GM19023 (cell line): ENCODE results near the gene PTPRD.
"Not testable (repeated sequence)": the region's sequence is repeated elsewhere in the genome, so short reads cannot be mapped to it uniquely, and the experiment has no call there.

Source experiments
- ATAC-seq: cut with Tn5 transposase; IDR thresholded peaks from one replicate; pipeline ENCODE4 v1.9.1; 2021; ENCODE audit warnings: mild to moderate bottlenecking, moderate library complexity; ENCODE audit not compliant: unreplicated experiment

Gene PTPRD

DNA sequence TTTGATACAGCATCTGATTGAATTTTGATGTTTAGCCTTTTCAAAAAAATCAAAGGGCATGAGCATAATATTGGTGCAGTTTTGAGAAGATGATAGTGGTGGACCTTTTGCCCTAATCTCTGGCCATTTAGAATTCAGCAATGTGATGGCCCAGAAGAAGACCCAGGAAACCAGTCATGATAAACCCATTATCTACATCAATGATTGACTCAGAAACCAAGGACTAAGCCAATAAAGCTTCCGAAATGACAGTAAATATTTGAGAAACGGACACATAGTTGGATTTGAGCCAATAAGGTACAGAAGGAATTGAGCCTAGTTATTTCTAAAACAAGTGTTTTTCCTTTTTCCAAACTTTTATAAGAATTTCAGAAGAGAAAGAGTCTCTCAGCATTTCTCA is 1654.4 kb downstream of the PTPRD start:
- no peak for ATAC-seq

DNA sequence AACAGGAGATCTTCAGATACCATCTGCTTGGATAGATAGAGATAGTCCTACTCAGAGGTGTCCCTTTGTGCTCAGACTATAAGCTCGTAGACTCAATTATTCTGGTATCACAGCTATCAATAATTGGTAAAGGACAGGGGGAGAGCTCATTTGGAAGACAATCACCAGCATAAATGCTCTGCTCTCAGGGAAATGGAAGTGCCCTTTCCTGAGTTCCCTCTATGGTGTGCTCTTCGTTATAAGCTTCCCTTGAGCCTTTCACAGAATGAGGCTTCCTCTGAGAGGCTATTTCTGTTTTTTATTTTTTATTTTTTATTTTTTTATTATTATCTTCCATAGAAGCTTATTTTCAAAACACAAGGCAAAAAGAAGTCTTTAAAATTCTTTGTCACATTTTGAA is 1657.5 kb downstream of the PTPRD start:
- no peak for ATAC-seq

DNA sequence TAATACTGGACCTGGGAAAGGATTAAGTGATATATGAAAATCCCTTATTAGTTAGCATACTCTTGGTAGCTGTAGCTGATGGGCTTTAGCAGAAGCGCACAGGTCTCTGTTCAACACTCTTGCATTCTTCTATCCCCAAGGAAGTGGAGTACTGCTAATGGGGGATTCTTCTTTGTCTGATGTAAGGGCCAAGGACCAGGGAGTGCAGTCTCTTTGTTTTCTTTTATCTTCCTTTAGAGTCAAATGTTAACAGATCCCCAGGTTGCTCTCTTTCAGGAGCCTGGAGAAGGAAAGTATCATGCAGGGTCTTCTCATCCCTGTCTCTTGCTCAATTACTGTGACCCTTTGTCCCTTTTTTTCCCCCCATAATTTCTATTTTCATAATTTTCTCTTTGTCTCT is 1666.3 kb downstream of the PTPRD start:
- ATAC-seq: no peak

DNA sequence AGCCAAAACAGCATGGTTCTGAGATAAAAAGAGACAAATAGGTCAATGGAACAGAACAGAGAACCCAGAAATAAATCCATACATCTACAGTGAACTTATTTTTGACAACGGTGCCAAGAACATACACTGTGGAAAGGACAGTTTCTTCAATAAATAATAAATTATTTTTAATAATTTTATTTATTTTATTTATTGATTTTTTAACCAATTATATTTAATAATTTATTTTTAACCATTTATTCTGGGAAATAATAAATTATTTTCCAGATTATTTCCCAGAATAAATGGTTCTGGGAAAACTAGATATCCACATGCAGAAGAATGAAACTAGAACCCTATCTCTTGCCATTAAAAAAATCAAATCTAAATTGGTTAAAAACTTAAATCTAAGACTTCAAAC is 1669.4 kb downstream of the PTPRD start:
- no peak for ATAC-seq

DNA sequence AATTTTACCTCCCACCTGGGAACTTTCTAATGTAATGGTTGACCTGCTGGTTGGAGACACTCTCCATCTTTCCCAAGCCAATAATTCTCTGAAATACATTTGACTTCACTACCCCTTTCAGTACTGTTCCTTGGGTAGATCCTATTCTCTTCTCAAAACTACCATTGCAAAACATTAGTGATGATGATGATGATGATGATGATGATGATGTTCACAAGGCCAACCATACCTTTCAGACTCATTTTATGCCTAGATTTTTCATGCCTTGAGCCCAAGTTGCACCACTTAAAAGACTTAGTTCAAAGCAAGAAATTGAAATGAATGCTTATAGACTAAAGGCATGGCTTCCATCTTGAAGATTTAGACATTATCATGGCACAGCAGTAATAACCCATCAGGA is 1672.2 kb downstream of the PTPRD start:
- ATAC-seq: no peak

DNA sequence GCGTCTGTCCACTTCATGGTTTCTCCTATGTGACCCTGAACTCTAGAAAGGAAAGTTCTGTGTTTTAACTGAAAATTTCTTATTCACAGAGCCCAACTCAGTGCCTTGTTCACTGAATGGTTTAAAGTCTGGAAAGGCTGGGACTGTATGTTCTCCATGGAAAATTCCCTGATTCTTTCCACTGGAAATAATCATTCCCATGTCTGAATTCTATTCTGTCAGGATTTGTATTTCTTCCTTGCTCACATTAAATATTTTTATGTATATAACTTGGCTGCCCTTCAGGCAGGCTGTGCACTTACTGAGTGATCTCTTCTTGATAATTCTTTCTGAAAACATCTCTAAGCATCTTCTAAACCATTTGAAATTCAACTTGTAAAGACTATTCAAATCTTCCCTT is 1686.3 kb downstream of the PTPRD start:
- no peak for ATAC-seq

DNA sequence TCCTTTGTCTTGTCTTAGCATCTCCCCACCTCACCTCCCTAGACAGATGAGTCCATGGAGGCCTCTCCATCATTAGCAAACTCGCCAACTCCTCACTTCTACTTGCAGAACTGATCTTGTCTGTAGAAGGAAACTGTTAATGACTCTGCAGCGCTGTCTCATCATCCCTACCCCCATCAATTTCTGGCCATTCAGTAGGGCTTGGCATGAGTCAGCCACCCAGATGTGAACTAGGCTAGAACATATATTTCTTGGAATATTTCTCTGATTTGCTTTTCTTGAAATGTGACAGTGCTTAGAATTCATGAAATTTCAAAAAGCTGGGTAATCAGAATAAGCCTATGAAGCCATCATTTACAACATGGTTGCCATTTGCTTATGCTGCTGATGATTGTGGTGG is 1688.2 kb downstream of the PTPRD start:
- ATAC-seq: no peak

DNA sequence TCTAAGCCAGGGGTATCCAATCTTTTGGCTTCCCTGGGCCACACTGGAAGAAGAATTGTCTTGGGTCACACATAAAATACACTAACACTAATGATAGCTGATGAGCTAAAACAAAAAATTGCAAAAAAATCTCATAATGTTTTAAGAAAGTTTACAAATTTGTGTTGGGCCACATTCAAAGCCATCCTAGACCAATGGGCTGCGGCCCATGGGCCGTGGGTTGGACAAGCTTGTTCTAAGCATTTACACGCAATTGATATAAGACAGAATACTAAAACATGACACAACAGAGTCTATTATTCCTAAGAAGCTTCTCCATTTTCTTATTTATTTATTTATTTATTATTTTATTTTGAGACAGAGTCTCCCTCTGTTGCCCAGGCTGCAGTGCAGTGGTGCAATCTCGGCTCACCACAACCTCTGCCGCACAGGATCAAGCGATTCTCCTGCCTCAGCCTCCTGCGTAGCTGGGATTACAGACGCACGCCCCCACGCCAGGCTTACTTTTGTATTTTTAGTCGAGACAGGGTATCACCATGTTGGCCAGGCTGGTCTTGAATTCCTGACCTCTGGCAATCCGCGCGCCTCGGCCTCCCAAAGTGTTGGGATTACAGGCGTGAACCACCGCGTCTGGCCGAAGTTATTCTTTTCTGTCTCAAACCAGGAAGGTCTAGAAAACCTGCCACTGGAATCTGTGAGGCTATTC is 1692.2 kb downstream of the PTPRD start:
- not testable (repeated sequence) for ATAC-seq

DNA sequence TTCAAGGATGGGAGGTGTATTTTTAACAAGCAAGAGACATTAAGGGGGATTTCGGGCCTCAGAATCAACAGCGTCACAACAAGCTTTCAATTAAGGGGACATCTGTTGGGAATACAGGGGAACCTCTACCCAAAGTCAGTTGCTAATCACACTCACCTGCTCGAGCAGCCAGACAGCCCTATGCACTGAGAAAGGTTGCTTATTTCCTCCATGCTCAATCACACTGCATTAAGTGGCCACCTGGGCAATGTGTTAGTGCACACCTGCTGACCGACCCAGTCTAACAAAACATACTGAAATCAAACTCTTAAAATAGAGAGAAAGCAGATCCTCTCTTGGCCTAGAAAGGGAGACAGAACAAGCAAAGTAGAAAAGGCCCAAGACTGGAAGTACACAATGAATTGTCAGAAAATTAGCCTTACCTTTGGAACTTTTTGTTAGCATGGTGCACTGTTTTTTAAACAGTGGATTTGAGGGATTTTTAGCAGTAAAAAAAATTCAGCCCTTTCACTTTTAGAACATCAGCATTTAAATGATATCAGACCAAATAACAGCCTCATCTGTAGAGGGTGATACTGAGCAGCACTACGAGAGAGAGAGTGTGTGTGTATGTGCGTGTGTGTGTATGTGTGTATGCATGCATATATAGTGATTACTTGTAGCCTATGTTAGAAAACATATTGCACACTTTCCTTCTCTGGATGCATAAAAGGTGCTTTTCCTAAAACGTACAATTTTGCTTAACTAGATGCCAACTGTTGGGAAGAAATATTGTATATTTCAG is 1694.7 kb downstream of the PTPRD start:
- ATAC-seq: no peak

DNA sequence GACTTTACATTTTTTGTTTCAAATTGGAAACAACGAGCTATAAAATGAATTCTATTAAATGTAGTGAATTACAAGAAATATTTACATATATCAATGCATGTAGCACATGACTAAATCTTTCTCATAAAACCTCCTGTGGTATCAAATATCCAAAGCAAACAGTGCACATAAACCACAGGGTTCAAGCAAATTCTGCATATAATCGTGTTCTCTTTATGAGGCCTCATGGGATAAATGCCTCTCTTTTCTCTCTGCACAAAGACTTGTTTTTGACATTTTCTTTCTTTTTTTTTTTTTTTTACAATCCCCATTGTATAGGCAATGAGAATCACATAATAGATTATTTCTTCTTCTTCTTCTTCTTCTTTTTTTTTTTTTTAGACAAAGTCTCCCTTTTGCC is 1696.0 kb downstream of the PTPRD start:
- ATAC-seq: no peak

DNA sequence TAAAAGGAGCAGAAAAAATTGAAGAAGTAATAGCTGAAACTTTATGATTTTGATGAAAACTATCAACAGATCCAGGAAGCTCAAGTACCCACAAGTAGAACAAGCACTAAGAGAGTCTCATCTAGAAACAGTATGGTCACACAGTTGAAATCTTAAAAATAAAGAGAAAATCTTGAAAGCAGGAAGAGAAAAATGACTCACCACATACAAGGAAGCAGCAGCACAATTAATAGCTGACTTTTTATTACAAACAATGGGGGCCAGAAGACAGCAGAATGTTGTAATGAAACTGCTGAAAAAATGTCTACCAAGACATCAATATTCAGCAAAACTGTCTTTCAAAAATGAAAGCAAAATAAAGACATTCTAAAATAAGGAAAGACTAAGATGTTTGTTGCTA is 1704.9 kb downstream of the PTPRD start:
- ATAC-seq: no peak

DNA sequence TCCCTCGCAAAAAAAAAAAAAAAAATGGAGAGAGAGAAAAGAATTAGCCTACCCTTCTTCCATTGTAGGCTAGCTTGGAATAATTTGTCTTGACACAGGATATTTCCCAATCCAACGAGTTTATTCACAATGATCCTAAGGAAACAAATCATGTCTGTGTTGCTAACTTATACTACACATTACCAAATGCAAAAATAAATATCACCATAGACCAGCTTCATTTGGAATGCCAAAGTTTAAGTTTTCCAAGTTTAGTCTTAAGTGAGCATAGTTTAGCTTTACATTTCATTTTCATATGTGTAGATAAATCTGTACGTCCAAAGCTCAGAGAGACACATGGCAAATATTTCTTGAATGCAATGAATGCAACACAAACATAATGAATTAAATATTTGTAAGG is 1707.1 kb downstream of the PTPRD start:
- no peak for ATAC-seq

DNA sequence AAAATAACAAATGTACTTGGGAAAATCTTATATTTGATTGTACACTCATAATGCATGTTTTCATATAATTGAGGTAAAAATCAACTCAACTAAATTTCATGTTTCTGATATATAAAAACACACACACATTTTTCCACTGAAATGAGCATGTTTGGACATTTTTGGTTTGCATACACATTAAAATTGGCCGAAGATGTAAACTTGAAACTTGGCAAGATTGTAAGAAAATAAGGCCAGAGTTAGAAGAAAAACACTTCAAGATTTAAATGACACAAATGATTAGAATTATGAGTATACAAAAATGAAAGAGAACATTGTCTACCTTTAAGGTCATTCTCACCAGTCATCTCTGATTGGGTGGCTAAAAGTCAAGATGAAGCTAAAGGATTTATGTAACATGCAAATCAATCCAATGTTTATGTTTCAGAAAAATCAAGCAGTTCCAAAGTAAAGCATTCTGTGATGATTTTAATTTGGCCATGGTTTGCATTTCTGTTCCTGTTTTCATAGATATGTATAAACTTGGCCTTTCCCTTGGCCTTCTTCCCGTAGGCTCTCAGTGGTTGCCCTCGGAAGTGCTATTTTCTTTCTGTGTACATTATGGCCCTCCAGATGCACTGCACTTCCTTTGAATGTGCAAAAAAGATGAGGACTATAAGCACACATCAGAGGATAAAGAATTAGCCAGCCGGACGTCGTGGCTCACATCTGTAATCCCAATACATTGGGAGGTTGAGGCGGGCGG is 1707.9 kb downstream of the PTPRD start:
- ATAC-seq: no peak

DNA sequence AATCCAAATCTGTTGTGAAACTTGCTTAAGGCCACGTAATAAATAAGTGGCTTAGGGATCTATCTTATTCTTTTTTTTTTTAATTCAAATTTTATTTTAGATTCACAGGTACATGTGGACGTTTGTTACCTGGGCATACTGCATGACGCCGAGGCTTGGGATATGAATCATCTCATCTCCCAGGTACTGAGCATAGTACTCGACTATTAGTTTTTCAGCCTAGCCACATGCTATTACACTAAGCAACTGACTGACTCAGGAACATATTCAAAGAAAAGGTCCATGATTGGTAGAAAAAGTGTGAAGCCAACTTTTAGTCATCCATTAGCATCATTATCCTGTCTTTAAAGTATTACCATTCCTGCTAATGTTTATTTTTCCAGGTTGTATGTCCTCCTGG is 1709.7 kb downstream of the PTPRD start:
- ATAC-seq: no peak

DNA sequence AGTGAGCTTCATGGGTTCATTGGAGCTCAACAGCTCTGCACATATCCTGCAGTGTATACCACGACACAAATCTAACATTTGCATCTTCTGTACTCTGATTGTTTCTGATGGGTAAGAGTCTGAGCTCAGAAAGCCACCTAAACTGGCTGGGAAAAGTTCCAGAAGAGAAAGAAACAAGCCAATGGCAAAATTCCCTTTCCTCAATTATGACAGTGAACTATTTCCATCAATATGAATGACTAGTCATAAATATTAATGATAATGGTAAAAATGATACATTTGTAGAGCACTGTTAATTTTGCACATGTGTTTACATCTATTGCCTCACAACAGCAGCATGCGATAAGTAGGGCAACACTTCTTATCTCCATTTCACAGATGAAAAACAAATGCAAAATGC is 1711.7 kb downstream of the PTPRD start:
- no peak for ATAC-seq

DNA sequence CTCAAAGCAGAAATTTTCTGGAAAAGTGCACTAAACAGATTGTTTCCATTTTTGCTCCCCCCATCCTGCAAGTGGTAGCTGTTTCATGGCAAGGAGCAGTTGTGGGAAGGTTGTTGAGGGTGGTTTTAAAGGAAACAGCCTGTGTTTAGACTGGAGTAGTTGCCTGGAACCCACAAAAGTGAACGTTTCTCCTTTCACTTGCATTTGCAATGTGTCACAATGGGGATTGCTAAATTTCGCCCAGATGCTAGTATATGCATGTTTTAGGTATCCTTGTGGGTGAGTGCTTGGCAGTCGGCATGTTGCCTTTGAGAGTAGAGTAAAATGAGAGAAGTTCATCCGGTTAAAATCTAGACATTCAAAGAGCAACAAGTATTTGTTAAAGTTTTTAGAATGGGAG is 1713.3 kb downstream of the PTPRD start:
- ATAC-seq: no peak

DNA sequence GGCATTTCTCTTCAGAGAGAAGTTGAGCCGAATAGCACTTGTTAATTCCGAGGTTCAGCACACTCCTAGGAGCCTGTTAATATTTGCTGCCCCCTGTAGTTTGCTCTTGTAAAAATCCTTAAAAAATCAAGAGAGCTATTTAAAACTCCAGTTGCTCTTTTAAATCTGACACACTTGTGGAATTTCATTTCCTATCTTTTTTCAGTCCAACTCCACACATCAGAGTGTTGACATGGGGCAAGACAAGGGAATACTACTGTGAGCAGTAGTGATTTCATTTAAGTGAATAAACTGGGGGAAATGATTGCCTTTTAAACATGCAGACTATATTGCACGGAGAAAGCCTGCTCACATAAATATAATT is 1717.0 kb downstream of the PTPRD start:
- ATAC-seq: no peak

DNA sequence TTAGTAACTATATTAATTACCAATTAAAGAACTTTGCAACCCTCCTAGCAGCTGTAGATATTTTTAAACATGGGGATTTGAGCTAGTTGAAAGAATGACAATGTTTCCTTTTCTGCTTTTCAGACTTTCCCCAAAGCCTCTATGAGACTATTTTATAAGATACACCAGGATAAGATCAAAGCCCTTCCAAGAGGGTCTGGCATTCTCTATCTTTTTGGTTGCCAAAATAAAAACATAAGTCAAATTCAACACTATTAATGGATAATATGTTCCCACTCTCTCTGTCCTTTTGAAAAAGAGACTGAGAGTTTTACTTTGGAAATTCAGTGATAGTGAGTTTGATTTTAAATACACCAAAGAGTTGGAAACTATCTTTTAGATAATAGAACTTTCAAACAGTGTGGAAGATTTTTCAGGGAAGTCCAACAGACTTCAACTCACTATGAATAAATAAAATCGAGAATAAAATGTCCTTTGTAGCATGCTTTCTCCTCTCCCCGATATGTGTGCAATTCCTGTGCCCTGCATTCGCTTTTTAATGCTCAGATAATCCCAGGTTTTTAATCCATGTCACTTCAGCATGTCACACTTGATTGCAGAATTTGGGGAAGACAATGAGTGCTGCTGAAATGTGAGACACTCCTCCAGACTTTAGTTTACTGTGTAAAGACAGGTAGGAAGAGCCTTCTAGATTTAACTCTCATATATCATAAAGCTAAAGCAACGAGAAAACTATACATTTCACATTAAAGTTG is 1717.5 kb downstream of the PTPRD start:
- ATAC-seq: no peak

DNA sequence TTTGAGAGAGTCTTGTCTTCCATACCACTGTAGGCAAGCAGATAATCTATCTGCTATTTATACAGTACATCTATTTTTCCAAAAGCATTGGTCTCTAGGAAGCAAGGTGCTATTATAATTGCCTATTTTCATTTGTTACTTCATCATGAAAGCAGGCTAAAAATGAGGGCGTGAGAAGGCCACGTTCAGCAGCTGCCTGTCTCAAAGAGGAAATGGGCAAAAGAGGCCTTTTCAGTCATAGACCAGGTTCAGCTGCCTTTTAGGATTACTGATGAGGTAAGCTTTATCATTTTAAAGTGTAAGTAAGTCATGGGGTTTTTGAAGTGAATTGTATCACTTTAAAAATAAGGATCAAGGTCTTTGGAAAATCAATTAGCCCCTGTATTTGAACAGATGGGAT is 1722.1 kb downstream of the PTPRD start:
- ATAC-seq: no peak

DNA sequence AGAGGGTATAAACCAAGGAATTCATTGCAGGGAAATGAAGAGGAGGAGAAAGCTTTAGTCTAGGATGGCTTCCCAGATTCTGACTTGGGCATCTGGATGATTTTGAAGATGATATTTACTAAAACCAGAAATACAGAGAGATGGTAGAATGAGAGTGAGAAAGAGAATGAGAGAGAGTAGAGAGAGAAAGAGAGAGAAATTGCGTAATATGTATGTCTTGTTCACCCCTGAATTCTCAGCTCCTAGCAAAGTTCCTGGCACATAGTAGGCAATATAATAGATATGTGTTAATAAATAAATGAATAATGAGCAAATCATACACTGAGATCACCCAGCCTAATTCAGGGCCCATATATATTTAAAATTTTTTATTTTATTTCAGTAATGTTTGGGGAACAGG is 1723.7 kb downstream of the PTPRD start:
- ATAC-seq: no peak

DNA sequence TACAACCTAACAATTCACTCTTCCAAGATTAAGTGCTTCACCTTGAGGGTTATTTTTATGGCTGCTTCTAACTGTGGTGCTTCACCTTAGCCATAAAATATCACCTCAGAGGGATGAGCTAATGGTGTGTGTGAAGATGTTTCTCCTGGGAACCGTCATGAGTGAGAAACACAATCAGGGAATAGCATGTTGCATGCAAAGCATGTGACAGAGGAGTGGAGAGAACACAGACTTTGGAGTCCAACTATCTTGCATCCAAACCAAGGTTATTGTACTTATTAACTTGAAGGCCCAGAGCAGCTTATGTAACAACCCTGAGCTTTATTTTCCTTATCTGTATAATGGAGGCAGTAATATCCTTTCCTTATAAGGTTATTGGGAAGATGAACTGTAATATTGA is 1724.2 kb downstream of the PTPRD start:
- ATAC-seq: no peak
